ENCODE data around the gene XPR1.

The XPR1 gene

DNA sequence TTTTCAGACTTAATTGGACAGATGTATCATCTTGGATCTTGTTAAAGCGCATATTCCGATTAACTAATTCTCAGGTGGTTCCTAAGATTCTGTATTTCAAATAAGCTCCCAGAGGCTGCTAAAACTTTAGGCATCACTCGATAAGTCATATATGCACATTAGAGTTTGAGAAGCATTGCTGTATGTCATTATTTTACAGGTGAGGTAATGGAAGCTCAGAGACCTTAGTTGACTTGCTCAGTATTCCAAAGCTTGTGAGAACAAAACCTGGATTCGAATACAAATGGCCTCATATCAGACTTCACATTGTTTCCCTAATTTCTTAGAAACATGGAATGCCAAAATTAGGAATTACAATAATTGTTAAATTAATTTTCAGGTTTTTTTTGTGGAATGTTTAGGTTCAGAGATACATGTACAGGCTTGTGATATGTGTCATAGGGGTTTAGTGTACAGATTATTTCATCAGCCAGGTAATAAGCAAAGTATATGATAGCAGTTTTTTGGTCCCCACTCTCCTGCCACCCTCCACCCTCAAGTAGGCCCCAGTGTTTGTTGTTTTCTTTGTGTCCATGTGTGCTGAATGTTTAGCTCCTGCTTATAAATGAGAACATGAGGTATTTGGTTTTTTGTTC, 96.8 kb downstream of the XPR1 start:
- no peak for DNase-seq

DNA sequence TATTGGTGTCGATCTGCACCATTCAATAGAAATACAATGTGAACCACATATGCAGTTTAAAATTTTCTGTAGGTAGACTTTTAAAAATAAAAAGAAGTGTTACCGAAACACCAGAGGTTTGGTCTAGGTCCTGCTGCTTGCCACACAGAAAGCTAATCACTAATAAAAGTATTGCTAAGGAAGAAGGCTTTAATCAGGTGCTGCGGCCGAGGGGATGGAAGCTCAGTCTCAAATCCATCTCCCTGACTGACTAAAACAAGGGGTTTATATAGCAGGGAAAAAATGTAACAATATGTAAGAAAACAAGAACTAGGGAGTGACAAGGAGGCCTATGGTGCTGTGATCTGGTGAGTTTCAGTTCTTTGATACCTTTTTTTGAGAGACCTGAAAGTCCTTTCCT, 99.3 kb downstream of the XPR1 start:
- no peak for DNase-seq

DNA sequence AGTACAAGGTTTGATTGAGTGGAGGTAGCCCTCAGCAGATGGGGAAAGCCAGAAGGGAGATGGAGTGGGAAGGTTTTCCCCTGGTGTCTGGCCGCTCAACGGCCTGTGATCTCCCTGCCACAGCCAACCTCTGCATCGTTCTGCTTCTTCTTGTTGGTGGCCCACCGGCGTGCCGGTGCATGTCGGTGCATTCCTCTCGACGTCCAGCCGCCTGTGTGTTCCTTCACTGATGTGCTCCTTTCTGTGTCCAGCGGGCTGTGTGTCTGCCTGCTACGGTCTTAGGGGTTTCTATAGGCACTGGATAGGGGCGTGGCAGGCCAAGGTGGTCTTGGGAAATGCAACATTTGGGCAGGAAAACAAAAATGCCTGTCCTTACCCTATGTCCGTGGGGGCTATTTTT, 101.0 kb downstream of the XPR1 start:
- no peak for DNase-seq

DNA sequence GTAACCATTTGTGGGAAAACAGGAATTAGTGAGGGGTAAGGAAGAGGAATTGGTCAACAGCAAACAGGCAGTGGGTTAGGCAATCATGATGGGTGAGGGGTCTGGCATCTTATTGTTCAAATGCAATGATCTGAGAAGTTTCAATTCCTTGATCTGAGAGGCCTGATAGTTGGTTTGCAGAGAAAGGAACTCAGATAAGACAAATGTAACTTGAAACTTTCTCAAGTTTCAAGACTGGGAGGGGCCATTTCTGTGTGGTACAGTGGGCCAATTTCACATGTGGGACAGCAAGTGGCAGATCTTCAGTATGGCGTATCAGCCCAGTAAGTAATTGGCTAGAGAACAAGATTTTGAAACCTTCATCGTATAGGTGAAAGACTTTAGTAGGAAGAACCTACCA, 102.5 kb downstream of the XPR1 start:
- DNase-seq = no peak

DNA sequence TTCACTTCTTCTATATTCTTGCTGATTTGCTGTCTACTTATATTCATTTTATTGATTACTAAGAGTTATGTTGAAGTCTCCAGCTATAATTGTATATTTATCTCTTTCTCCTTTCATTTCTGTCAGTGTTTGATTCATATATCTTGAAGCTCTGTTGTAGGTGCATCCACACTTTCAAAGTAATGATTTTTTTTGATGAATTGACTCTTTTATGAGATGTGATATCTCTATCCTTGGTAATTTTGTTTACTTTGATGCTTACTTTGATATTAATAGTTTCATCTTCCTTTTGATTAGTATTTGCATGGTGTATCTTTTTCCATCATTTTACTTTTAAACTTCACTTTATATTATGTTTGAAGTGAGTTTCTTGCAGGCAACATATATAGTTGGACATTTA, 110.8 kb downstream of the XPR1 start:
- no peak for DNase-seq

DNA sequence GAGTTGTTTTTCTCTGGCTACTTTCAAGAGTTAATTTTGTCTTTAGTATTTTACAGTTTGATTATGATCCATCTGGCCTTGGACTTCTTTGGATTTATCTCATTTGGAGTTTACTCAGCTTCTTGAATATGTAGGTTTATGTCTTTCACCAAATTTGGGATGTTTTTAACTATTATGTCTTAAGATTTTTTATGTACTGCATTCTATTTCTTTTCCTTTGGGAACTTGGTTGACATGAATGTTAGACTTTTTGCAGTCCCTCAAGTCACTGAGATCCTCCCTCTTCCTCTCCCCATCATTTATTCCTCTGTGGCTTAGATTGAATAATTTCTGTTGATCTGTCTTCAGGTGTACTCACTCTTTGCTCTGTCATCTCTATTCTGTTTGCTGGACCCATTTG, 112.0 kb downstream of the XPR1 start:
- DNase-seq = no peak

DNA sequence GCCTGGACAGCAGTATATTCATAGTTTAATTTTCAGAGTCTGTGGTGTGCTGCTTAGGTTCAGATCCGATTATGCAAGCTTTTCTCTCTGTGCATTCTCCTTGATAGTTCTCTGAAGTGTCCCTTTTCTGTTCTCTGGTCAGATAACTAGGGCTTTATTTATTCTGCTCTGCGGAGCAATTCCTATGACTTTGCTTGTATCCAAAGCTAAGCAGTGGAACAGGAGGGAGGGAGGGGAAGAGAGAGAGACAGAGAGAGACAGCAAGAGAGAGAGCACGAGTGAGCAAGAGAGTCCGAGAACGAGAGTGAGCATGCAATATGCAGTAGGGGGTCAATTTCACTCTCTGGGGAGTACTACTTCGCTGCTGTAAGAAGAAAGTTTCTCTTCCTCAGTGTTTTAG, 113.3 kb downstream of the XPR1 start:
- DNase-seq = no peak

DNA sequence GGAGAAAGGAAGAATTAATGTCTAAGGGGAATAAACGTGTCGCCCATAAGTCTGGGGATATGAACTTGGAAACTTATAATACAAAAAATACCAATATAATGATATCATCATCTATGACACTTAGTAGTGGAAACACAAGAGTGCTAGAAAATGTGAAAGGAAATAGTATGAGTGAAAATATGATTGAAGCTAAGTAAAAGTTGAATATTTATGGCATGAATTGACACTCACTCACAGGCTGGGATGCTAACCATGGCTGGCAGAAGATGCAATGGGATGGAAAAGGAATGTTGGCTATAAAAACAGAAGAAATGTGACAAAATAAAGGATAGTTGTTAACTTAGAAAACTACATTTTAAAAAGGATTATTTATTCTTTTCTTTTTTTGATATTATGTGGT, 120.1 kb downstream of the XPR1 start:
- DNase-seq = no peak

DNA sequence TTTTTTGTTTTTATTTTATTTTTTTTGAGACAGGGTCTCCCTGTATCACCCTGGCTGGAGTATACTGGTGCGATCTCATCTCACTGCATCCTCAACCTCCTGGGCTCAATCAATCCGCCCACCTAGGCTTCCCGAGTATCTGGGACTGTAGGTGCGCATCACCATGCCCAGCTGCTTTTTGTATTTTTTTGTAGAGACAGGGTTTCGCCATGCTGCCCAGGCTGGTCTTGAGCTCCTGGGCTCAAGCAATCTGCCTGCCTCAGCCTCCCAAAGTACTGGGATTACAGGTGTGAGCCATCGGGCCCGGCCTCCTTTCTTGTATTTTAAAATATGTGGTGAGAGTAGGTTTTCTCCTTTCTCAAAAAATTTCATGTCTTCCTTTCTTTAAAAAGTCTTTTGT, 122.6 kb downstream of the XPR1 start:
- no peak for DNase-seq

DNA sequence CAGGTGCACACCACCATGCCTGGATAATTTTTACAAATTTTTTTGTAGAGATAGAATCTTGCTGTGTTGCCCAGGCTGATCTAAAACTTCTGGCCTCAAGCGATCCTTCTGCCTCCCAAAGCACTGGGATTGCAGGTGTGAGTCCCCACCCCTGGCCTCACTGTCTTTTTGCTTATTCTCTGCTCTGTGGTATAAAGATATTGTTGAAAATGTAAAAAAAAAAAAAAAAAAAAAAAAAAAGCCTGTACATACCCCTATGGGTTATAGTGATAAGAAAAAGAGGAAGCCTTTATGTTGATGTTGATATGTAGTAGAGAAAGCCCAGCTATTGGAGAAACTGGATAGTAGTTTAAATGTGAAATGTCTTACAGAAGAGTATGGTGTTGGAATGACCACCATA, 125.8 kb downstream of the XPR1 start:
- DNase-seq = no peak

DNA sequence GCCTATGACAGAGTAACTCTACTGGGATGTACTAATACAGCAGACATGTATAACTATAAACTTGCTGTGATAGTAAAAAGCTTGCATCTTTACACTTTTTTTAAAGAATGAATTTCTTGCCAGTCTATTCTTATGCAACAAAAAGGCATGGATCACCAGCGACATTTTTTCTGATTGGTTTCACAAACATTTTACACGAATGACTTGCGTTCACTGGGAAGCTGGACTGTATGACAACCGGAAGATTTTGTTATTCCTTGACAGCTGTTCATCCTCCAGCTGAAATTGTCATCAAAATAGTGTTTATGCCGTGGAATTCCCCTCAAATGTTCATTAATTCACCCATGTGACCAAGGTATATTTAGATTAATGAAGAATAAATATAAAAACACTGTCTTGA, 131.0 kb downstream of the XPR1 start:
- no peak for DNase-seq

DNA sequence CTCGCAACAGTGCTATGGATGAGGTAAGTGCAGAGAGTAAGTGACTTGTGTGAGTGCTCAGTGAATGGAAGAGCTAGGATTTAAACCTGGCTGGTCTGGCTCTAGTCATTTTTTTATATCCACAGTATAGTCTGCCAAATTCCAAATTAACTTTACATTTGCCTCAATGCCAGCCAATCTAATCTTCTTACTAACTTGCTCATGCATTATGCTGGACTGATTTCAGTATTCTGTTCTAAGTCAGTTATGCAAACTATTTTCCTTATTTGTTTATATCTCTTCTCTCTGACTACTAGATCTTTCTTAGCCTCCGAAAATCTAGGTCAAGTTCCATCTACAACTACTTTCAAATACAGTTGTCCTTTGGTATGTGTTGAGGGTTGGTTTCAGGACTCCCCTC, 133.3 kb downstream of the XPR1 start:
- DNase-seq = no peak

DNA sequence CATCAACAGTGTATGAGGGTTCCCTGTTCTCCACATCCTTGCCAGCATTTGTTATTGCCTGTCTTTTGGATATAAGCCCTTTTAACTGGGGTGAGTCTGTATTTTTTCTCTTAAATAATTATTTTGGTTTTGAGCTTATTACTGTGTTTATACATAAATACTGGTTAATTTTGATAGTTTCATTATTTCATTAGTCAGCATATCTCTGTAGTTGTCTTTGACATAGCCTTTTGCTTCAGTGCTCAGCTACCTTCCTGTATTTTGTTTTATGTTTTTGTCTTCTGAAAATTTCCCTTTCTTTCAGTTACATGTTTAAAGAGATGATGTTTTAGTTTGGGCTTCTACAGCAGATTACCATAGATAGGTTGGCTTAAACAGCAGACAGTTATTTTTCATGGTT, 138.1 kb downstream of the XPR1 start:
- no peak for DNase-seq

DNA sequence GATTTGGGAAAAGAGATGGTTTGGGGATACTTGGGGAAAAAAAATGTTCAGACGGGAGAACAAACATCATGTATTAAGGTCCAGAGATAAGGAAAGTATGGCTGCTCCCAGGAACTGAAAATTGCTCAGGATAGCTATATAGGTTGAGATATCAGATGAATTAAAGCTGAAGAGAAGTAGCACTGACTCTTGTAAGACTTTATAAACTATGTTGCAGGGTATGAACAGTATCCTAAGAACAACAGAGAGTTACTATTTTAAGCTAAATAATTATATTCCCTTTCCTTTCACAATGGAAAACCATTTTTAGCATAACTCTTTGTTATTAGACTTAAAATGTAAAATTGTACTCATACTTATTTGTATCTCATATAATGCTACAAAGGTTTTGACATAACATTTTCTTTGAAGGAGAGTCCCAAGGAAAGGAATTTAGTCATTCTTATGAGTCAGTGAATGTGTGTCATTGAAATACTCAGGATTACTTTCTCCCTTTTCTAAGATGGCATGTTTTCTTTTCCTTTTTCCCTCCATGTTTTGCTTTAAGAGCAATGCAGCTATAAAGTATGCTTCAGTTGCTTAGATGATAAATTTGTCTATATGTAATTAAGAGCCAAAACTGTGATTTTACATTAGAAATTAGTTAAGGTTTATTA, 141.5 kb downstream of the XPR1 start:
- no peak for DNase-seq

DNA sequence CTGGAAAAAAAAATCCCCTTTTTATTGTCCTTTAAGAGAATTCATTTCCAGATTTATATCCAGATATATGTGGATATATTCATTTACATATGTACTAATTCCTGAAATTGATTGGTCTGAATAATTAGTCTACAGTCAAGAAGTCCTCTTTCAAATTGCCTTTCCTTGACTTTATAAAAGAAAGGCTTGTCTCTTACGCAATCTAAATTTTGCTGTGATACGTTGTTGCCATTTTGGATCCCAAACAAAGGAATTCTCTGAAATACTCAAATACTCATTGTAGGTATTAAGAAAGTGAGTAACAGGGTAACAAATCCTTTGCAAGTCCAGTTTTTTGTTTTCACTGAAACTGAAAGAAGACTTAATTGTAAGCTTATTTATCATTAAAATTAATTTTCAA, 144.0 kb downstream of the XPR1 start:
- DNase-seq = no peak

DNA sequence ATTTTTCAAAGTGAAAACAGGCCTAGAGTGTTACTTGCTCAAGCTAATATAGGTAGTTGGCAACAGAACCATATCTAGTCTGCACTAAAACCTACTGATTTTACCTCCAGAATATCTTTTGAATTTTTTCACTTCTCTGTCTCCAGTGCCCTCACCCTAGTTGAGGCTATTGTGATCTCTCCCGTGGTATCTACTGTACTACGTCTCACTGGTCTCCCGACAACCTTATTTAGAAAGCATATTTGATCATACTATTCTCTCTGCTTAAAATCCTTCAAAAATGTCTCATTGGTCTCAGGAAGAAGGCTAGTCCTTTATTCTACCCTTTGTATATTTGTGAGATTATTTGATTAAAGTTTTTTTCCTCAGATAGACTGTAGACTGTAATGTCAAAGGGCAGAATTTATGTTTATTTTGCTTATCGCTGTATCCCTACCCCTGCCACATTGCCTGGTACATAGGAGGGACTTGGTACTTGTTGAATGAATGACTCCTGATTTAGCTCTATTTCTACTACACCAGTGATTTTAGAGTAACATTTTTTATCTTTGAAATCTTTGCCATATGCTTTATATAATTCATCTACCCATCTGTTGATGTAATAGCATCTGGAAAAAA, 145.4 kb downstream of the XPR1 start:
- no peak for DNase-seq

DNA sequence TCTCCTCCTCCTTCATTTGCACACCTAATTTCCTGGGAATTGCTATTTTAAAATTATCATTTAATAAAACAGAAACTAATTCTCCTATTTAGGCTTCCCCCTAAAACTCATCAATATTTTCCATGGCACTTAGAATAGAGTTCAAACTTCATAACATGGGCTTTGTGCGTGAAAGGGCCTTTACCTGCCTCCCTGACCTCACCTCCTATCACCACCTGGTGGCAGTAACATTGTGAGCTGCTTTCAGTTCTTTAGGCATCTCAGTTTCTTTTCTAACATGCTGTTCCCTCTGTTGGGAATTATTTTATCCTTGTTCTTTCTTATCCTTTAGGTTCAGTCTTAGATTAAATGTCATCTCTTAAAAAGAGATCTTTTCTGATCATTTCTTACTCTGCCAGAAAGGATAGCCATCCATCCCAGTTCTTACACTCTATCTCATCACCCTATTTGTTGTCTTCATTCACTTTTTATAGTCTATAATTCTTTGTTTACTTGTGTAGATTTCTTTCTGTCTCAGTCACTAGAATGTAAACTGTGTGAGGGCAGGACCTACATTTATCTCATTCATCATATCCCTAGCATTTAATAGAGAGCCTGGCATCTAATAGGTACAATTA, 147.1 kb downstream of the XPR1 start:
- DNase-seq = no peak

DNA sequence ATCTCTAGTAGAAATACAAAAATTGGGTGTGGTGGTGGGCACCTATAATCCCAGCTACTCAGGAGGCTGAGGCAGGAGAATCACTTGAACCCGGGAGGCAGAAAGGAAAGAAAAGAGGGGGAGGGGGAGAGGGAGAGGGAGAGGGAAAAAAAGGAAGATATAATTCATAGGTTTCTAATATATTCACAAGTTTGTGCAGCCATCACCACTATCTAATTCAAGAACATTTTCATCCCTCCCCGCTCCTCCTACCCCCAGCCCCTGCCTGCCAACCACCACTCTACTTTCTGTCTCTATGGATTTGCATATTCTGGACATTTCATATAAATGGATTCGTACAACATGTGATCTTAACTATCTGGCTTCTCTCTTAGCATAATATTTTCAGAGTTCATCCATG, 147.8 kb downstream of the XPR1 start:
- no peak for DNase-seq

DNA sequence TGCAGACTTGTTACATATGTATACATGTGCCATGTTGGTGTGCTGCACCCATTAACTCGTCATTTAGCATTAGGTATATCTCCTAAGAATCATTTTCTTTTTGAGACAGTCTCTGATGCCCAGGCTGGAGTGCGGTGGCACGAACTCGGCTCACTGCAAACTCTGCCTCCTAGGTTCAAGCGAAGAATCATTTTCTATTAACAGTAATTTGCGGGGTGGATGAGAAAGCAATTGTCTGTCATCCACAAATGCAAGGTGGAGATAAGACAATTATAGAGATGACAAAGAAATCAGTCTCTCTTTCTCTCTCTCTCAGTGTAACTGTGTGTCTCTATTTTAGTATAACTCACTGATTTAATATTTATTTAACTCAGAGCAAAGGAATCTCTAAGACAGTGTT, 149.9 kb downstream of the XPR1 start:
- no peak for DNase-seq

DNA sequence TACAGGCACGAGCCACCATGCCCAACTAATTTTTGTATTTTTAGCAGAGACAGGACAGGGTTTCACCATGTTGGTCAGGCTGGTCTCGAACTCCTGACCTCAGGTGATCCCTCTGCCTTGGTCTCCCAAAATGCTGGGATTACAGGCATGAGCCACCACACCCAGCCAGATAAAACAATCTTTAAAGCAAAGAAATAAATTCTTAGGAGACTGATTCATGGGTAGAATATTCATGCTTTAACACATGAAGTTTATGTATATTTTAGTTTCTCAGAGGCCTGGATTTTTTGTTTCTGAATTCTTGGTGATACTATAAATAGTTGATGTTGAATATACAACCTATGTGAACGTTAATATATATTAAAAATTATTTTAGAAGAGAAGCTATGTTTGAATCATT, 153.5 kb downstream of the XPR1 start:
- no peak for DNase-seq

DNA sequence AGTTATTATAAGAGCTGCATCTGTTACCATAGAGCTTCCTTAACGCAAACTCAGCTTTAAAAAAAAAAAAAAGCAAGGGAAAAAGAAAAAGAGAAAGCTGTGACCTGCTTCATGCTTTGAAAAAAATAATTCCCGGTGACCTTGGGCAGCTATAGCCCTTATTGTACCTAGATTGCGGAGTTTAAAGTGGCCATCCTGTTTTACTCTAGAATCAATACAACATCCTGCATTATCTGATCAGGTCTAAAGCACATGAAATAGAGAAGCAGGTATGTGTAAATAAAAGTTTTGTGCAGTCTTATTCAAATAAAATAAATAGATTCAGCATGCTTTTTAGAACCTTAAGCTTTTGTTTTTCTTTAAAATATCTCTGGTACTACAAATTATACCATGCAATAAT, 154.1 kb downstream of the XPR1 start:
- no peak for DNase-seq

DNA sequence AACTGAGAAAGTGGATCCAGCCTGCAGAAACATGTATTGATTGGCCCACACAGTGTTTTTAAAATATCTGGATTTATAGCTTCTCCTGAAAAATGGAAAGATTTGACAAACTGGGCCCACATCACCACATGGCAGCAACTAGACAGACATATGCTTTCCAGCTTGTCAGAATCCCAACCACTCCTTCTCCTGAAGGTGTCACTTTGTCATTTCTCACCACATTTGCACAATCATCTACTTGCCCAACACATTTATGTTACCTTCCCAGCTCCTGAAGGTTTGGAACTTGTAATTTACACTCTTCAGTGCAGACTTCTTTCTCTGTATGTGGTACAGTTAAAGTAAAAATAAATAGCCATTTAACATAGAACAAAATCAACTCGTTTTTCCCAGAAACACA, 154.8 kb downstream of the XPR1 start:
- DNase-seq = no peak

DNA sequence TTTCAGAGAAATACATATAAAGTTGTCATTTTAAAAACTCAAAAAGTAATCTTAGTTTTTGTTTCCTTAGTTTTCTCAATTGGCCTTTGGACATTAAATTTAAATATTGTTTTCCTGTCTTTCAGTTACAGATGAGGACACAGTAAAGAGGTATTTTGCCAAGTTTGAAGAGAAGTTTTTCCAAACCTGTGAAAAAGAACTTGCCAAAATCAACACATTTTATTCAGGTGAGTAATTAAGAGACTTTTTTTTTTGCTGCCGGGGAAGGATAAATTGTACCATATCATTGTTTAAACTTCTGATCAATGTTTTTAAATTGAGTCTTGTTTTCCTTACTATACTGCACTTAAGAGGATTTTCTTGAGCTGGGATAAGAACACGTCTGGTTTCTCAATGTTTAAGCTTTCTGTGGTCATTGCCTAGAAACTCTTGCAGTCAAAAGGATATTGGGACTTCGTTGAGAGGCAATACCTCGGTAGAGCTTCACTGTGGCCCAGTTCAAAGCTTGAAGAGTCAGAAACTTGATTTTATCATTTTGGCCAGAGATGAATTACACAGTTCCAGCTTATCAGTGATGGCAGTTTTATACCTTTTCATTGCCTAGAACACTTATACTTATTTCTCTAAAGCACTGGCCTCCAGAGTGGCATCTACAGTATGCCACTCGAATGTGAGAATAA, 155.9 kb downstream of the XPR1 start:
- no peak for DNase-seq

DNA sequence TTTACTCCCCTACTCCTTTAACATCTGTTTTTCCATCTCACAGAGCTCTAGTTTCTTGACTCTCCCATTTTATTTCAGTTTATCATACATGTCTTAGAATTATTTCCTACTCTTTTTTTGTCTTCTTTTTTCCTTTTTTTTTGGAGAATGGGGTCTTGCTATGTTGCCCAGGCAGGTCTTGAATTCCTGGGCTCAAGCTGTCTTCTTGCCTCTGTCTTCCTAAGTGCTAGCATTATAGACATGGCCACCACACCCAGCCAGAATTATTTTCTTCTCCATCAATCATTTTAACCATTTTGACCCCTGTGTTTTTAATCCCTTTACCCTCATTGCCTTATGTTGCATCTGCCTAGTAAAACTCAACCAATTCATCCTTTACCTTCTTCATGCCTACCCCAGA, 157.6 kb downstream of the XPR1 start:
- DNase-seq = no peak

Measured in NCI-H774 (cell line).